ENCODE data around the gene ZNF256. TPM values are rescaled to one million over a fixed set of nuclear protein-coding genes. Genes with fewer than 3 reads are reported as not detected.

Gene ZNF256
- total and polyA plus RNA-seq, 2 of the 13 experiments (the other 11 are each of a cell fraction or from before 2014, with no cell fraction given) = 3.8 to 6.0 TPM

- no peak for TF ChIP-seq RERE (CRISPR knock-in tag; IDR thresholded peaks at IDR 0.05; ENCODE audit: low read depth)
- peak; percentile 67; the same call in 1 of the 2 replicates for TF ChIP-seq ZNF768 (CRISPR knock-in tag; IDR thresholded peaks at IDR 0.05)
- TF ChIP-seq TRAFD1 (CRISPR knock-in tag; IDR thresholded peaks at IDR 0.05; ENCODE audit: borderline replicate concordance) = no peak
- TF ChIP-seq ATF1 (CRISPR knock-in tag; IDR thresholded peaks at IDR 0.05) = peak; percentile 65
- no peak for TF ChIP-seq ZHX2 (IDR thresholded peaks at IDR 0.05; ENCODE audit: low read depth)
- TF ChIP-seq ZHX2 (CRISPR knock-in tag; IDR thresholded peaks at IDR 0.05; ENCODE audit: borderline replicate concordance) = no peak
- no peak for TF ChIP-seq REL (CRISPR knock-in tag; conservative IDR thresholded peaks at IDR 0.05)
- peak; percentile 31; the same call in 1 of the 2 replicates for TF ChIP-seq SUZ12 (IDR thresholded peaks at IDR 0.05; ENCODE audit: low read depth, low read length)
- TF ChIP-seq ZNF382 (CRISPR knock-in tag; IDR thresholded peaks at IDR 0.05; ENCODE audit: borderline replicate concordance) = no peak
- no peak for TF ChIP-seq TRIM24 (CRISPR knock-in tag; IDR thresholded peaks at IDR 0.05)
- no peak; the same call in 1 of the 2 replicates for TF ChIP-seq HIVEP1 (CRISPR knock-in tag; IDR thresholded peaks at IDR 0.05)
- no peak for TF ChIP-seq LBX2 (CRISPR knock-in tag; IDR thresholded peaks at IDR 0.05; ENCODE audit: borderline replicate concordance)
- no peak for TF ChIP-seq SOX6 (IDR thresholded peaks at IDR 0.05)
- peak; percentile 32; the same call in 1 of the 2 replicates for TF ChIP-seq SOX6 (CRISPR knock-in tag; IDR thresholded peaks at IDR 0.05)
- TF ChIP-seq ZNF773 (CRISPR knock-in tag; IDR thresholded peaks at IDR 0.05; ENCODE audit: borderline replicate concordance) = no peak; the same call in 1 of the 2 replicates
- TF ChIP-seq ZSCAN29 (CRISPR knock-in tag; conservative IDR thresholded peaks at IDR 0.05) = no peak
These were observed at the start of gene ZNF256 (continued) for GRCh38 chr19:57947419-57948134.

Data from HepG2 (cell line).